Neuron (in vitro differentiated cells): ENCODE results near the gene TNN.
"Not testable (repeated sequence)": the region's sequence is repeated elsewhere in the genome, so short reads cannot be mapped to it uniquely, and the experiment has no call there.

Source experiments
- H2AFZ ChIP-seq: one replicate; pipeline ENCODE4 v1.6.1; 2013; ENCODE audit warnings: low read depth, mild to moderate bottlenecking, inconsistent platforms, low read length, moderate library complexity
- H3K27me3 ChIP-seq: one replicate; pipeline ENCODE4 v1.6.1; 2013; ENCODE audit warnings: low read length; ENCODE audit not compliant: insufficient read depth
- H3K36me3 ChIP-seq: one replicate; pipeline ENCODE4 v1.6.1; 2013; ENCODE audit warnings: low read length; ENCODE audit not compliant: insufficient read depth
- H3K4me1 ChIP-seq: one replicate; pipeline ENCODE4 v1.6.1; 2013; ENCODE audit warnings: low read length; ENCODE audit not compliant: insufficient read depth
- H3K4me3 ChIP-seq: 2 replicates; pipeline ENCODE4 v1.5.1; 2013; ENCODE audit warnings: mild to moderate bottlenecking, low read length, moderate library complexity
- H3K9me3 ChIP-seq: one replicate; pipeline ENCODE4 v1.6.1; 2013; ENCODE audit warnings: low read length

Gene TNN, protein sequence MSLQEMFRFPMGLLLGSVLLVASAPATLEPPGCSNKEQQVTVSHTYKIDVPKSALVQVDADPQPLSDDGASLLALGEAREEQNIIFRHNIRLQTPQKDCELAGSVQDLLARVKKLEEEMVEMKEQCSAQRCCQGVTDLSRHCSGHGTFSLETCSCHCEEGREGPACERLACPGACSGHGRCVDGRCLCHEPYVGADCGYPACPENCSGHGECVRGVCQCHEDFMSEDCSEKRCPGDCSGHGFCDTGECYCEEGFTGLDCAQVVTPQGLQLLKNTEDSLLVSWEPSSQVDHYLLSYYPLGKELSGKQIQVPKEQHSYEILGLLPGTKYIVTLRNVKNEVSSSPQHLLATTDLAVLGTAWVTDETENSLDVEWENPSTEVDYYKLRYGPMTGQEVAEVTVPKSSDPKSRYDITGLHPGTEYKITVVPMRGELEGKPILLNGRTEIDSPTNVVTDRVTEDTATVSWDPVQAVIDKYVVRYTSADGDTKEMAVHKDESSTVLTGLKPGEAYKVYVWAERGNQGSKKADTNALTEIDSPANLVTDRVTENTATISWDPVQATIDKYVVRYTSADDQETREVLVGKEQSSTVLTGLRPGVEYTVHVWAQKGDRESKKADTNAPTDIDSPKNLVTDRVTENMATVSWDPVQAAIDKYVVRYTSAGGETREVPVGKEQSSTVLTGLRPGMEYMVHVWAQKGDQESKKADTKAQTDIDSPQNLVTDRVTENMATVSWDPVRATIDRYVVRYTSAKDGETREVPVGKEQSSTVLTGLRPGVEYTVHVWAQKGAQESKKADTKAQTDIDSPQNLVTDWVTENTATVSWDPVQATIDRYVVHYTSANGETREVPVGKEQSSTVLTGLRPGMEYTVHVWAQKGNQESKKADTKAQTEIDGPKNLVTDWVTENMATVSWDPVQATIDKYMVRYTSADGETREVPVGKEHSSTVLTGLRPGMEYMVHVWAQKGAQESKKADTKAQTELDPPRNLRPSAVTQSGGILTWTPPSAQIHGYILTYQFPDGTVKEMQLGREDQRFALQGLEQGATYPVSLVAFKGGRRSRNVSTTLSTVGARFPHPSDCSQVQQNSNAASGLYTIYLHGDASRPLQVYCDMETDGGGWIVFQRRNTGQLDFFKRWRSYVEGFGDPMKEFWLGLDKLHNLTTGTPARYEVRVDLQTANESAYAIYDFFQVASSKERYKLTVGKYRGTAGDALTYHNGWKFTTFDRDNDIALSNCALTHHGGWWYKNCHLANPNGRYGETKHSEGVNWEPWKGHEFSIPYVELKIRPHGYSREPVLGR (N-terminal part only)

GRCh38 chr1:175067362-175068106 lies at the start of gene TNN:
Gene TNN (plus strand): TSS chr1:175067833. CDS start chr1:175077419, 9,586 bp downstream.
- H3K4me3 ChIP-seq, result no peak within 1 kb of the TSS
- no peaks in the 10 kb centered on the region for H3K9me3 ChIP-seq
- H3K4me1 ChIP-seq, result peaks cover 10% of the 10 kb centered on the region
- no peaks in the 10 kb centered on the region for H3K36me3 ChIP-seq
- H2AFZ ChIP-seq, result no peak within 1 kb of the TSS
- H3K27me3 ChIP-seq, result no peaks in the 10 kb centered on the region

GRCh38 chr1:175019524-175019923 lies 48.1 kb upstream of the TNN start:
- Histone ChIP-seq H2AFZ (no peak overlapping the region), H3K9me3 (no peaks in the 10 kb centered on the region), H3K4me1 (peaks cover 20% of the 10 kb centered on the region), H3K36me3 (peaks cover 36% of the 10 kb centered on the region), H3K4me3 (no peak overlapping the region), H3K27me3 (no peaks in the 10 kb centered on the region)

- no peaks in the 10 kb centered on the region for H3K9me3 ChIP-seq
- H3K4me3 ChIP-seq, result peak within 1 kb of the TSS; percentile 89
- peaks cover 20% of the 10 kb centered on the region for H3K4me1 ChIP-seq
- H2AFZ ChIP-seq, result peak within 1 kb of the TSS; percentile 71
- H3K27me3 ChIP-seq, result no peaks in the 10 kb centered on the region
- peaks cover 6% of the 10 kb centered on the region for H3K36me3 ChIP-seq
These were observed 44.4 kb upstream of the TNN start, which contains the start of gene MRPS14 for GRCh38 chr1:175023043-175023921. Gene MRPS14 (minus strand): TSS chr1:175023425. CDS start chr1:175023408, 17 bp downstream.

GRCh38 chr1:175023922-175024242 lies 43.8 kb upstream of the TNN start:
- H3K4me3 ChIP-seq, result peak overlapping the region; percentile 89
- peak overlapping the region; percentile 71 for H2AFZ ChIP-seq
- H3K36me3 ChIP-seq, H3K9me3 ChIP-seq, H3K27me3 ChIP-seq: not testable (repeated sequence)
- peaks cover 20% of the 10 kb centered on the region for H3K4me1 ChIP-seq

- no peaks in the 10 kb centered on the region for H3K36me3 ChIP-seq
- H3K9me3 ChIP-seq, result no peaks in the 10 kb centered on the region
- no peaks in the 10 kb centered on the region for H3K27me3 ChIP-seq
- H3K4me1 ChIP-seq, result peaks cover 18% of the 10 kb centered on the region
- H3K4me3 ChIP-seq, result no peak overlapping the region
- no peak overlapping the region for H2AFZ ChIP-seq
These were observed 42.9 kb upstream of the TNN start for GRCh38 chr1:175024773-175025172.

- H3K4me3 ChIP-seq, result no peak overlapping the region
- H3K27me3 ChIP-seq, result no peaks in the 10 kb centered on the region
- H3K4me1 ChIP-seq, result peaks cover 15% of the 10 kb centered on the region
- no peak overlapping the region for H2AFZ ChIP-seq
- H3K36me3 ChIP-seq, result no peaks in the 10 kb centered on the region
- no peaks in the 10 kb centered on the region for H3K9me3 ChIP-seq
These were observed 33.7 kb upstream of the TNN start for GRCh38 chr1:175033953-175034352.

GRCh38 chr1:175034775-175035174 lies 32.9 kb upstream of the TNN start:
- Histone ChIP-seq H2AFZ (no peak overlapping the region), H3K4me3 (no peak overlapping the region), H3K36me3 (no peaks in the 10 kb centered on the region), H3K27me3 (no peaks in the 10 kb centered on the region), H3K9me3 (no peaks in the 10 kb centered on the region), H3K4me1 (peaks cover 15% of the 10 kb centered on the region)

DNA sequence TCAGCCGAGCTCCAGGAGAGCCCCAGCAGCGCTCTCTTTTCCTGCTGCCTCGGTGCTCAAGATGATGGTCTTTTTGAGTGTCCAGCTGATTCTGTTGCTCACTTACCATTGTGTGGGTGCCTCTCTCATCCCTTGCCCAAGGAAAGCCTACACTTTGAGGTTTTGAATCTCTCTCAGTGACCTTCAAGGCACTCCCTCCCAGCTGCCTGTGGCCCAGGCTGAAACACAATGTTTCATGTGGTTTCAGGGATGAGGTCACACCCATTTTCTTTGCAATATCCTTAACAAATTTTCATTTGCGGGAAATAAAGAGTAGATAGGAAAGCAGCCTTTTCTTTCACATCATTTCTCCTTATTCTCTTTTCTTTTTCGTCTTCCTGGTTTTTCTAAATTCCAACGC lies 31.8 kb upstream of the TNN start:
- no peaks in the 10 kb centered on the region for H3K36me3 ChIP-seq
- no peaks in the 10 kb centered on the region for H3K27me3 ChIP-seq
- no peaks in the 10 kb centered on the region for H3K9me3 ChIP-seq
- peaks cover 11% of the 10 kb centered on the region for H3K4me1 ChIP-seq
- no peak overlapping the region for H3K4me3 ChIP-seq
- no peak overlapping the region for H2AFZ ChIP-seq

- no peaks in the 10 kb centered on the region for H3K36me3 ChIP-seq
- H3K27me3 ChIP-seq, result no peaks in the 10 kb centered on the region
- peaks cover 11% of the 10 kb centered on the region for H3K4me1 ChIP-seq
- no peak overlapping the region for H2AFZ ChIP-seq
- H3K9me3 ChIP-seq, result no peaks in the 10 kb centered on the region
- H3K4me3 ChIP-seq, result no peak overlapping the region
These were observed 31.2 kb upstream of the TNN start for GRCh38 chr1:175036476-175036875.

GRCh38 chr1:175037416-175037815 lies 30.2 kb upstream of the TNN start:
- H3K4me3 ChIP-seq, result no peak overlapping the region

DNA sequence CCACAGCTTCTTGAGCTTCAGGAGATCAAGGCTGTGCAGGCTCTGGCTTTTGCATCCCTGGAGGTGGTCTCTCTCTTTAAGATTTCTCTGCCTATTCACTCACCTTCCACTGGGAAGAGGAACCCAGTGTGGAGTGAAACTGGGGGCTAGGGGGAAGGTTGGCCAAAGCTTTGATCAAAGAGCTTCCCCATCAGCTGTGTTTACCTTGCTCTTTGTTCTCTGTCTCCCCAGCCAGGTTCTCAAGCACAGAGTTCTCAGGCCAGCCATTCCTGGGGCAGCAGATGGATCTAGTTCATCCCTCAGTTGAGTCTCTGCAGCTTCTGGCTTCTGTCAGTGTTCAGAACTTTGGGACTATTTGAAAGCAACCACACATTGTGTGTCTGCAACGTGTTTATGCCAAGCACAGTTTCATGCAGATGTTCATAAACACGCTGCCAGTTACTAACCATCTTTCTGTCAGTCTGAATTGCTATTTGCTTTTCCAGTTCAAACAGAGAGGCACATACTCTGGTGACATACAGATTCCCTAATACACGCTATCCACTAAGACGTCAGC lies 27.2 kb upstream of the TNN start:
- Histone ChIP-seq H3K4me3 (no peak overlapping the region), H2AFZ (no peak overlapping the region), H3K4me1 (peaks cover 23% of the 10 kb centered on the region), H3K9me3 (no peaks in the 10 kb centered on the region), H3K27me3 (no peaks in the 10 kb centered on the region), H3K36me3 (no peaks in the 10 kb centered on the region)

More at GRCh38 chr1:175037416-175037815, 30.2 kb upstream of the TNN start:
- Histone ChIP-seq H3K4me1 (peaks cover 11% of the 10 kb centered on the region), H2AFZ (no peak overlapping the region), H3K27me3 (no peaks in the 10 kb centered on the region), H3K9me3 (no peaks in the 10 kb centered on the region), H3K36me3 (no peaks in the 10 kb centered on the region)
